ENCODE data around the gene SURF4. TPM values are rescaled to one million over a fixed set of nuclear protein-coding genes. Genes with fewer than 3 reads are reported as not detected.

SURF4 gene
- total and polyA plus RNA-seq, 2 of the 13 experiments (the other 11 are each of a cell fraction or from before 2014, with no cell fraction given), result 220 to 265 TPM

GRCh38 chr9:133386338-133386737 lies 10.5 kb upstream of the SURF4 start (continued):
- TF ChIP-seq ISX (CRISPR knock-in tag; conservative IDR thresholded peaks at IDR 0.05) (no peak), RAD21 (CRISPR knock-in tag; IDR thresholded peaks at IDR 0.05) (no peak), ZNF263 (CRISPR knock-in tag; IDR thresholded peaks at IDR 0.05) (no peak), ZNF138 (CRISPR knock-in tag; IDR thresholded peaks at IDR 0.05; ENCODE audit: low read depth) (no peak), PAXIP1 (CRISPR knock-in tag; conservative IDR thresholded peaks at IDR 0.05) (peak; percentile 64), THAP9 (CRISPR knock-in tag; IDR thresholded peaks at IDR 0.05; ENCODE audit: borderline replicate concordance) (no peak), ZXDC (CRISPR knock-in tag; IDR thresholded peaks at IDR 0.05) (no peak), REXO4 (CRISPR knock-in tag; IDR thresholded peaks at IDR 0.05; ENCODE audit: borderline replicate concordance) (no peak), ZBTB7A (CRISPR knock-in tag; IDR thresholded peaks at IDR 0.05) (no peak), ZNF670 (CRISPR knock-in tag; IDR thresholded peaks at IDR 0.05; ENCODE audit: borderline replicate concordance) (no peak), ZNF746 (CRISPR knock-in tag; IDR thresholded peaks at IDR 0.05) (no peak), AHR (CRISPR knock-in tag; IDR thresholded peaks at IDR 0.05) (no peak), ARNT (IDR thresholded peaks at IDR 0.05) (no peak), SOX6 (IDR thresholded peaks at IDR 0.05) (no peak), SOX6 (CRISPR knock-in tag; IDR thresholded peaks at IDR 0.05) (peak; percentile 44), HNF1A (IDR thresholded peaks at IDR 0.05; ENCODE audit: low read depth) (no peak), HNF1A (CRISPR knock-in tag; IDR thresholded peaks at IDR 0.05; ENCODE audit: borderline replicate concordance) (no peak), FLYWCH1 (CRISPR knock-in tag; IDR thresholded peaks at IDR 0.05) (no peak)
